GM21723 (cell line): Measurements from ENCODE around the gene ZNF600.
"Not testable (repeated sequence)": the region's sequence is repeated elsewhere in the genome, so short reads cannot be mapped to it uniquely, and the experiment has no call there.

Experiments used
- ATAC-seq: cut with Tn5 transposase; IDR thresholded peaks from one replicate; pipeline ENCODE4 v1.9.1; 2021; ENCODE audit warnings: mild to moderate bottlenecking, moderate library complexity; ENCODE audit not compliant: unreplicated experiment

Gene ZNF600

GRCh38 chr19:52786464-52787354 is at the start of gene ZNF600:
Gene ZNF600 (minus strand): TSS chr19:52786791. CDS start chr19:52778888, 7,903 bp downstream.
- ATAC-seq = peak; percentile 93

- ATAC-seq = not testable (repeated sequence)
Observed at GRCh38 chr19:52834289-52834688, 47.7 kb upstream of the ZNF600 start.

GRCh38 chr19:52833541-52833940 is 47.0 kb upstream of the ZNF600 start:
- ATAC-seq = not testable (repeated sequence)

- not testable (repeated sequence) for ATAC-seq
Observed at GRCh38 chr19:52829866-52830265, 43.3 kb upstream of the ZNF600 start.

- no peak for ATAC-seq
Observed at GRCh38 chr19:52825765-52826164, 39.2 kb upstream of the ZNF600 start.

GRCh38 chr19:52823676-52824075 is 37.1 kb upstream of the ZNF600 start:
- ATAC-seq = no peak

GRCh38 chr19:52821204-52821960 is 34.8 kb upstream of the ZNF600 start, which contains the start of gene ZNF28:
Gene ZNF28 (minus strand): TSS chr19:52821633. CDS start chr19:52817958, 3,675 bp downstream.
- peak; percentile 96 for ATAC-seq

- ATAC-seq = not testable (repeated sequence)
Observed at GRCh38 chr19:52820472-52821203, 34.0 kb upstream of the ZNF600 start.

- no peak for ATAC-seq
Observed at GRCh38 chr19:52809801-52810200, 23.2 kb upstream of the ZNF600 start.

- ATAC-seq = not testable (repeated sequence)
Observed at GRCh38 chr19:52799950-52800640, 13.5 kb upstream of the ZNF600 start.

- no peak for ATAC-seq
Observed at GRCh38 chr19:52789440-52789839, 2.8 kb upstream of the ZNF600 start.

GRCh38 chr19:52786078-52786463 is 520 bp downstream of the ZNF600 start:
- ATAC-seq = peak; percentile 32

- ATAC-seq = no peak
Observed at GRCh38 chr19:52785506-52785905, 1.1 kb downstream of the ZNF600 start.

- ATAC-seq = not testable (repeated sequence)
Observed at GRCh38 chr19:52782864-52783263, 3.7 kb downstream of the ZNF600 start.

GRCh38 chr19:52778811-52779210 is 7.8 kb downstream of the ZNF600 start:
- ATAC-seq = no peak

GRCh38 chr19:52756447-52756846 is 30.1 kb downstream of the ZNF600 start:
- ATAC-seq = not testable (repeated sequence)

- no peak for ATAC-seq
Observed at GRCh38 chr19:52749780-52750179, 36.8 kb downstream of the ZNF600 start.

- ATAC-seq = no peak
Observed at GRCh38 chr19:52748336-52748950, 38.1 kb downstream of the ZNF600 start.

- ATAC-seq = not testable (repeated sequence)
Observed at GRCh38 chr19:52745919-52746318, 40.7 kb downstream of the ZNF600 start.

GRCh38 chr19:52743091-52743490 is 43.5 kb downstream of the ZNF600 start:
- no peak for ATAC-seq
